Stimulated activated CD4-positive, alpha-beta T cell treated with anti-CD3 and anti-CD28 coated beads, Interleukin-15, amount 100 ng/mL, for 48 hours (primary cell): Measurements from ENCODE around the gene TNFSF12.
"Not testable (repeated sequence)": the region's sequence is repeated elsewhere in the genome, so short reads cannot be mapped to it uniquely, and the experiment has no call there.

Source experiments
- DNase-seq, 2 donors: peaks; one replicate each; pipeline ENCODE4 v3.0.0-alpha.2; 2020; ENCODE audit warnings: low read depth in 2 of 2

Gene TNFSF12

DNA sequence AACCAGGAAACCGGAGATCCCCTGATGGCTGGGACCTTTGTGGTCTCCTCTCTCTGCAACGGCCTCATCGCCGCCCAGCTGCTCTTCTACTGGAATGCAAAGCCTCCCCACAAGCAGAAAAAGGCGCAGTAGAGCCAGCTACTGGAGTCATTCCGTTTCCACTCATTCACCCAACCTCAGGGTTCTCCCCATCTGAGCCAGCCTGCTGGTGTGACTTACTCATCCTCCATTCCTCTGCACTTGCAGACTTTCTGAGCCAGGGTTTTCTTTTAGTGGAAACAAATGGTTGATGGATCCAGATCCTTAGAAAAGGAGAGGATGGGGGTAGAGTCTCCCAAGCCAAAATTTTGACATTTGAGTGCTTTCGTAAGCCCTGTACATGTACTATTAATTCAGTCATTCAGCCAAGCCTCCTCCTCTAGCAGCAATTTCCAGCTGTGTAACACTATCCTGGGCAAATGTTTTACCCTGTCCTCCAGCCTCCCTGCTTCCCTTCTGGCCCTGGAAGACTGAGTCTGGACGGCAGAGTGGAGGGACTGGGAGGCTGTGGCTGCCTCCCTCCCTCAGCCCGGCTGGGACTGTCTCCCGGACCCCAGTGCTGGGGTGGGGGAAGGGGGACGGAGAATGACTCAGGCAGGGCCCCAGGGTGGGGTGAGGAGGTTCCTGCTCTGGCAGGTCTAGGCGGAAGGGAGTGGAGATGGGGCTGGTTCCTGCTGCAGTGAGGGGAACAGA is 38.7 kb downstream of the TNFSF12 start:
- DNase-seq = no peak

GRCh38 chr17:7588553-7589203 is 39.8 kb downstream of the TNFSF12 start:
- DNase-seq = no peak

GRCh38 chr17:7589204-7589868 is 40.5 kb downstream of the TNFSF12 start:
- peak; percentile 49 to 52 for DNase-seq

DNA sequence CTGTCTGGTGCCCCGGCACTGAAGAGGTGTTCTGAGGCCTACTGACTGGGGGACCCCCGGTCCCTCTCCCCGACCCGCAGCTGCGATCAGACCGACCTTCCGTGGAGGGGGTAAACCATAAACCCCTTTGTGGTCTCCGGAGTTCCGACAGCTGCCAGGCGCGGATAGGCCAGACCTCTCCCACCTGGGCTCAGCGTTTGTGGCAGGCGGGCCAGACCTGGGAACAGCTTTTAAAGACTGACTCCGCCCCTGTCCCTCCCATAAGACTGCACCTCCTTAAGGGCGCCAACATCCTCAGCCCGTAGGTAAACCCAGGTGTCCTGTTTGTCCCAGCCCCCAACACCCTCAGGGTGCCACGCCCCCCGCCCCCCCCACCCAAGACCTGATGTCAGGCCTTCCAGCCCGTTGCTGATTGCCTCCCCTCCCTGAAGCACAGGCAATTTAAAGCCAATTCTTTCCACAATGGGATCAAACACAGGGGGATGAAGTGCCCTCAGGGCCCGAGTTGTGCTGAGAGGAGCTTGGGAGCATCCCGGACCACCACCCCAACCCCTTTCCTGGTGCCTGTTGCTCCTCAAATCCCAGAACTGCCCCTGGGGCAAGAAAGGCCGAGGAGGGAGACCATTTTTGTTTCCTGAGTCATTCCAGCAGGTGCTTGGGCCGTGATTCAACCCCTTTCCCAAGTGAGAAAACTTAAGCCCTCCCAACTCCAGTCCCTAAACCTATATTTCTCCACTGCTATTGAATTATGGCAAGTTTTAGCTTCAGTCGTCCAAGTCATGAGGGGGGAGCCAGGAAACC is 41.2 kb downstream of the TNFSF12 start, which contains the start of gene SOX15:
Gene SOX15, minus strand, starts transcription at position 204 of the 801 bp plus-strand sequence. CDS start 418 bp downstream, outside the sequence.
- DNase-seq = no peak

GRCh38 chr17:7590743-7591142 is 41.9 kb downstream of the TNFSF12 start:
- no peak for DNase-seq

DNA sequence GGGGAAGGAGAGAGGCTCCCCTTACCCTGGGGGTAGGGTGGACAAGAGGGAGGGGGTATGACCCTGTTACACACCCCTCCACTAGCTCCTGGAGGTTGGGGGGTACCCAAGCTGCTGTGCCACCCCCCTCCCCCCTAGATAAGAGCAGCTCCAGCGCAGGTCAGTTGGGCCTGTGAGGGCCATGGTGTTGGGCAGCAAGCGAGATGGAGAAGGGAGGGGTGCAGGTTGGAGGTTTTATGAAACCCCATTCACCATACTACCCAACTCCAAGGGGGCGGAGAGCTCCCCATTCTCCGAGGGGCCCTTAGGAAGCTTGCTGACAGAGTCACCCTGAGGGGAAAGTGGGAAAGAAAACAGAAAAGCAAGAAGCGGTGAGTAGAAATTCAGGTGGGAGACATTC is 42.7 kb downstream of the TNFSF12 start:
- no peak for DNase-seq

DNA sequence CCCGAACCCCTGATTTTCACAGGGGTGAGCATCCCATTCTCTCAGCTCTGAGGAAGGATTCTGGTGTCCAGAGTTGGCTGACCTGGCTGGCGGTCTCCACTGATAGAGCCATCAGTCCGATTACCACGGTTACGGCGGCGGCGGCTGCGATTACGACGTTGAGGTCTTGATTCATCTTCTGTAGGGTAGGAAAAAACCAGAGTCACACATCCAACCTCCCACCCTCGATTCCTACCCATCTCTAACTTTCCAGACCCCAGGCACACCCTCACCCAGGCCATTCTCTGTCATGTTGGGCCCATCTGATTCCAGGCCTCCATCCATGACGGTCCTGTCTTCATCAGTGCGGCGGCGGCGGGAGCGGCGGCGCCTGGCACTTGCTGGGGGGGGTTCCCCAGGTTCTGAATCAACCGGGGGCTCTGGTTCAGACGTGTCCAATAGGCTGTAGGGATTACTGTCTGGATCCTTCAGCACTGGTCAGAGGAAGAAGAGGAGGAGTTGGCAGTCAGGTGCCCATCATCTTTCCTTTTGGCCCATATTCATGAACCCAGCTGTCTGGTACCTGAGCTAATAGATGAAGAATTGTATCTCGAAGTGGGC is 43.7 kb downstream of the TNFSF12 start:
- DNase-seq = no peak

DNA sequence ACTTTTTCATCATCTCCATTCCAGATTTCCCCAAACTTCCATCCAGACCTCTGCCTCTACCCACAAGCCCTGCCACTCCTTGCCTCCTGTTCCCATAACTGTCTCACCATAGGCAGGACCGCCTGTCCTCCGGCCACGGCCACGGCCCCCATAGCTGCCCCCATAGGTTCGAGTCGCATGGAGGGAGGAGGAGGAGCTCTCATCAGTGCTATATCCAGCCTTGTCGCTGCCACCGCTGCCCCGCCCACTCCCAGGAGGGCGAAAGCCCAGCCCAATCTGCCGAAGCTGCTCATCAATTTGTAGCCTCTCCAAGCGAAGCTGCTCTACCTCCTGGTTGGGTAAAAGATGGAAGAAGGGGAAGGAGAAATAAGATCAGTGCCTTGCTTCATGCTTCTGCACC is 44.4 kb downstream of the TNFSF12 start:
- no peak for DNase-seq

- not testable (repeated sequence) for DNase-seq
These were observed 48.7 kb downstream of the TNFSF12 start for GRCh38 chr17:7597561-7597960.

- DNase-seq = no peak
These were observed 57.4 kb downstream of the TNFSF12 start for GRCh38 chr17:7606280-7606679.
